ENCODE data around the gene AMDHD2. TPM values are rescaled to one million over a fixed set of nuclear protein-coding genes. Genes with fewer than 3 reads are reported as not detected.

AMDHD2 gene
- total and polyA plus RNA-seq, 2 of the 13 experiments (the other 11 are each of a cell fraction or from before 2014, with no cell fraction given), result 33.5 to 39.1 TPM

DNA sequence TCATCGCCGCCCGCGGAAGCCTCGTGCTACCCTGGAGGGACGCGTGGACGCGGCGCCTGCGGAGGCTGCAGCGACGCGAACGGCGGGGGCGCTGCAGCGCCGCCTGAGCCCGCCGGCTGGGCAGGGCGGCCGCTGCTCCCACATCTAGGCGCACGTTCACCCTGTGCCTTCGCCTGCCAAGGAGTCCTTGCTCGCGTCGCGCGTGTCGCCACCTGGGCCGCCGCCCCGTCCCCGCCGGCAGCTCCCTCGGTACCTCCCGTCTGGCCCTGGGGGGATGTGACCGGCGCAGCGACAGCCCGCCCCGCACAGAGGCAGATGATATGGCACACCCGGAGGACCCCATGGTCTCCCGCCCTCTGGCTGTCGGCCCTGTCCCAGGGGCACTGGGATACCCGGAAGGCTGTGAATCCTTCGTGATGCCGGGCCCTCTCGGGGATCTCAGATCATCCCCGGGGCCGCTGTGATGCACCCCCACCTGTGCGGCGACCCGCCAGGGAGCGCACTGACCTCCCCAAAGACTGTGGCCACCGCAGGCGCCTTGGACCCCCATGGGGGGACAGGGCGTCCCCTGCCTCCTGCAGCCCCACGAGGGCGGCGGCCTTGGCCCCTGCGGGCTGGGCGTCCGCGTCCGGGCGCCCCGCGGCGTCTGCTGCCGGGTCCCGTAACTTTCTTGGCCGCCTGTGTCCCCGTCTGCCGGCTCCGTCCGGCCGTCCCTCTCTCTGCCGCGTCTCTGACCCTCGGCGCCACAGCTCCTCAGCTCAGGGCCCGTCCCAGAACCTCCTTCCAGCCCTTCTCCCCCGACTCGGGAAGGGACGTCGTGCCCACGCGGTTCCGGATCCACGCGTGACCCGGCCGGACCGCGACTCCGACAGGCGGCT is 45.9 kb upstream of the AMDHD2 start (continued):
- TF ChIP-seq KDM6A (CRISPR knock-in tag; IDR thresholded peaks at IDR 0.05; ENCODE audit: low read depth), result no peak

DNA sequence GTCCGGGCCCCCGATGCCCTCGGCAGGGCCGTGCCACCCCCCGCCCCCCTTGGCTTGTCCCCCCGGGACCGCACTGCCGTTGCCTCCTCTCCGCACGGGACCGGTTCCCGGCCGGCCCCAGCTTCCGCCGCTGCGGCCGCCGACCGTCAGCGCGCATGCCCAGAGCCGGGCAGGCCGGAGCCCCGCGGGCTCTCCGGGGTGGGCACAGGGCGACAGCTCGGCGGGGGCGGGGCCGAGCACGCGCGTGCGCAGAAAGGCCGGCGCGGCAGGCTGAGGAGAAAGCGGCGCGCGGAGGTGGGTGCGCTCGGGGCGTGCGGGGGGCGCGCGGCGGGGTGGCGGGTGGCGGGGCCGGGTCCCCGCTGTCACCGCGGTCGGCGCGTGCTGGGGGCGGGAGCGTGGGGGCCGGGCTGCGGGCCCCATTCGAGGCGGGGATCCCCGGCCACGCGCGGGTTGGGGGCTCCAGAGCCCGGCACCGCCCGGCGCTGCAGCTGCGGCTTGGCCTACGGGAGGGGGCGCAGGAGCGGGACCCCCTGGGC is 45.2 kb upstream of the AMDHD2 start, which contains the start of gene TBC1D24:
TBC1D24 (plus strand) TSS at position 251 of the 536 bp plus-strand sequence. CDS start 21,022 bp downstream, outside the sequence.
- Histone ChIP-seq H2AFZ (ENCODE audit: low read length) (no peak within 1 kb of the TSS), H3K27ac (ENCODE audit: extremely low read length, insufficient read depth, low read length) (peak within 1 kb of the TSS; percentile 58), H3K4me1 (ENCODE audit: insufficient read depth, low read length) (peaks cover 61% of the 10 kb centered on the region), H3K9me3 (ENCODE audit: low read length) (no peaks in the 10 kb centered on the region), H3K79me2 (ENCODE audit: insufficient read depth, low read length) (peaks cover 19% of the 10 kb centered on the region), H3K4me3 (replicated peaks in 1 of 3; ENCODE audit: insufficient read depth in 1 of 3, low read depth in 2 of 3, low read length in 3 of 3) (peak within 1 kb of the TSS; percentile 79 to 92 (median 85)), H4K20me1 (ENCODE audit: insufficient read depth, low read length) (peaks cover 16% of the 10 kb centered on the region), H3K9ac (ENCODE audit: insufficient read depth, low read depth, low read length) (peak within 1 kb of the TSS; percentile 75), H3K4me2 (ENCODE audit: low read depth, low read length) (peak within 1 kb of the TSS; percentile 89), H3K36me3 (replicated peaks in 1 of 2; ENCODE audit: control insufficient read depth in 1 of 2, insufficient read depth in 2 of 2, low read length in 2 of 2) (peaks cover 2 to 5% of the 10 kb centered on the region in 2 experiments; a peak in 1 of 5 replicates), H3K27me3 (ENCODE audit: control insufficient read depth in 1 of 2, insufficient read depth in 2 of 2, low read length in 2 of 2) (peaks cover 7 to 9% of the 10 kb centered on the region in 2 experiments)
- in situ Hi-C loops (cut with HindIII; ENCODE audit: extremely low pct_ligation_motif_present, low pct_unique_long_range_greater_than_20kb) (no loop called here), intact Hi-C loops (cut with micrococcal nuclease; ENCODE audit: unreplicated experiment) (loop anchor here (1.0 to 5.0 kb wide), 2 partner anchors 43 to 320 kb away; partner anchors contain the start of gene TRAF7)
- CTCF ChIA-PET (ENCODE audit: low intra/inter-chr PET ratio, low total read pairs), result interaction anchor here (1.4 kb wide), 1 partner anchor 26 kb away, joined by 3 read pairs; no protein-coding TSS in a partner anchor
- no peak for FAIRE-seq
- no TSS peak for BruUV-seq (replicated peaks)
- POLR2A ChIA-PET, result interaction anchor here (0.5 to 1.6 kb wide), 6 partner anchors 10 to 60 kb away, joined by 3 to 6 read pairs (median 4); partner anchors contain the start of genes AMDHD2 and TEDC2
- peak; percentile 67 for DNase-seq (ENCODE audit: low spot score)
- peak; percentile 54 for ATAC-seq
- WGBS (ENCODE audit: low lambda C conversion rate), result 0% methylated on average over 15 of the region's 77 CpGs
- peak; percentile 62 for TF ChIP-seq GABPB1 (CRISPR knock-in tag; IDR thresholded peaks at IDR 0.05)
- TF ChIP-seq MAFK (conservative IDR thresholded peaks at IDR 0.05 in 1 of 2, IDR thresholded peaks at IDR 0.05 in 1 of 2; ENCODE audit: low read length in 2 of 2), result no peak
- TF ChIP-seq, protein P1, sequence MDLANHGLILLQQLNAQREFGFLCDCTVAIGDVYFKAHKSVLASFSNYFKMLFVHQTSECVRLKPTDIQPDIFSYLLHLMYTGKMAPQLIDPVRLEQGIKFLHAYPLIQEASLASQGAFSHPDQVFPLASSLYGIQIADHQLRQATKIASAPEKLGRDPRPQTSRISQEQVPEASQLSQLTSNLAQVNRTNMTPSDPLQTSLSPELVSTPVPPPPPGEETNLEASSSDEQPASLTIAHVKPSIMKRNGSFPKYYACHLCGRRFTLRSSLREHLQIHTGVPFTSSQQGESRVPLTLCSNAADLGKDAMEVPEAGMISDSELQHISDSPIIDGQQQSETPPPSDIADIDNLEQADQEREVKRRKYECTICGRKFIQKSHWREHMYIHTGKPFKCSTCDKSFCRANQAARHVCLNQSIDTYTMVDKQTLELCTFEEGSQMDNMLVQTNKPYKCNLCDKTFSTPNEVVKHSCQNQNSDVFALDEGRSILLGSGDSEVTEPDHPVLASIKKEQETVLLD (CRISPR knock-in tag; IDR thresholded peaks at IDR 0.05; ENCODE audit: low read depth), result peak; percentile 30; the same call in 1 of the 2 replicates
- TF ChIP-seq, protein P2, sequence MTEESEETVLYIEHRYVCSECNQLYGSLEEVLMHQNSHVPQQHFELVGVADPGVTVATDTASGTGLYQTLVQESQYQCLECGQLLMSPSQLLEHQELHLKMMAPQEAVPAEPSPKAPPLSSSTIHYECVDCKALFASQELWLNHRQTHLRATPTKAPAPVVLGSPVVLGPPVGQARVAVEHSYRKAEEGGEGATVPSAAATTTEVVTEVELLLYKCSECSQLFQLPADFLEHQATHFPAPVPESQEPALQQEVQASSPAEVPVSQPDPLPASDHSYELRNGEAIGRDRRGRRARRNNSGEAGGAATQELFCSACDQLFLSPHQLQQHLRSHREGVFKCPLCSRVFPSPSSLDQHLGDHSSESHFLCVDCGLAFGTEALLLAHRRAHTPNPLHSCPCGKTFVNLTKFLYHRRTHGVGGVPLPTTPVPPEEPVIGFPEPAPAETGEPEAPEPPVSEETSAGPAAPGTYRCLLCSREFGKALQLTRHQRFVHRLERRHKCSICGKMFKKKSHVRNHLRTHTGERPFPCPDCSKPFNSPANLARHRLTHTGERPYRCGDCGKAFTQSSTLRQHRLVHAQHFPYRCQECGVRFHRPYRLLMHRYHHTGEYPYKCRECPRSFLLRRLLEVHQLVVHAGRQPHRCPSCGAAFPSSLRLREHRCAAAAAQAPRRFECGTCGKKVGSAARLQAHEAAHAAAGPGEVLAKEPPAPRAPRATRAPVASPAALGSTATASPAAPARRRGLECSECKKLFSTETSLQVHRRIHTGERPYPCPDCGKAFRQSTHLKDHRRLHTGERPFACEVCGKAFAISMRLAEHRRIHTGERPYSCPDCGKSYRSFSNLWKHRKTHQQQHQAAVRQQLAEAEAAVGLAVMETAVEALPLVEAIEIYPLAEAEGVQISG (CRISPR knock-in tag; IDR thresholded peaks at IDR 0.05), result 0 out of 2 replicates have a peak, but pooled peaks have one; percentile 4
- 0 out of 2 replicates have a peak, but pooled peaks have one; percentile 10 for TF ChIP-seq ZFX (CRISPR knock-in tag; IDR thresholded peaks at IDR 0.05; ENCODE audit: low read depth)
- peak; percentile 21; the same call in 1 of the 2 replicates for TF ChIP-seq ZFY (CRISPR knock-in tag; IDR thresholded peaks at IDR 0.05)
- 0 out of 2 replicates have a peak, but pooled peaks have one; percentile 10 for TF ChIP-seq SIN3A (IDR thresholded peaks at IDR 0.05; ENCODE audit: borderline replicate concordance, low read depth, low read length)
- TF ChIP-seq HDAC1 (CRISPR knock-in tag; IDR thresholded peaks at IDR 0.05), result peak; percentile 16; the same call in 1 of the 2 replicates
- TF ChIP-seq ZFP82 (CRISPR knock-in tag; IDR thresholded peaks at IDR 0.05; ENCODE audit: borderline replicate concordance), result peak; percentile 32; the same call in 1 of the 2 replicates
